Activated CD4-positive, alpha-beta memory T cell treated with anti-CD3 and anti-CD28 coated beads for 36 hours (primary cell): Measurements from ENCODE around the gene RBBP7. TPM values are rescaled to one million over a fixed set of nuclear protein-coding genes. Genes with fewer than 3 reads are reported as not detected.
"Not testable (repeated sequence)": the region's sequence is repeated elsewhere in the genome, so short reads cannot be mapped to it uniquely, and the experiment has no call there.

ENCODE experiments used
- CTCF ChIA-PET: fragments of 350-600 bp; sonication (Branson Sonifier 250); formaldehyde crosslinking; loops from one replicate; lab custom pipeline; 2021; ENCODE audit warnings: antibody characterized with exemption, inconsistent platforms; lab: Charles Lee
- POLR2A ChIA-PET: fragments of 350-600 bp; sonication (Branson Sonifier 250); formaldehyde crosslinking; loops from one replicate; lab custom pipeline; 2021; ENCODE audit warnings: antibody characterized with exemption; lab: Charles Lee
- DNase-seq: peaks from one replicate; pipeline ENCODE4 v3.0.0-alpha.2; 2020
- H3K27ac Mint-ChIP-seq: one replicate; pipeline ENCODE4 v1.8.0; 2021; ENCODE audit warnings: mixed read lengths
- H3K27me3 Mint-ChIP-seq: one replicate; pipeline ENCODE4 v1.8.0; 2021; ENCODE audit warnings: mixed read lengths
- H3K36me3 Mint-ChIP-seq: one replicate; pipeline ENCODE4 v1.8.0; 2021; ENCODE audit warnings: mixed read lengths
- H3K4me1 Mint-ChIP-seq: one replicate; pipeline ENCODE4 v1.8.0; 2021; ENCODE audit warnings: low read depth, mixed read lengths
- H3K4me3 Mint-ChIP-seq: one replicate; pipeline ENCODE4 v1.8.0; 2021; ENCODE audit warnings: mild to moderate bottlenecking, mixed read lengths
- H3K9me3 Mint-ChIP-seq: one replicate; pipeline ENCODE4 v1.8.0; 2021; ENCODE audit warnings: mixed read lengths
- intact Hi-C: fragments of 100-400 bp; cut with micrococcal nuclease; formaldehyde crosslinking; loops from one replicate; pipeline ENCODE4 v1.15.1; 2023
- total RNA-seq, 2 experiments: library from RNA; stranded (reverse); gene quantifications; one replicate each; pipeline ENCODE4 v1.2.3, GENCODE V29; 2021

RBBP7 gene
- total RNA-seq, 2 experiments from 2014 or later = 213 to 216 TPM

- Mint-ChIP-seq H3K36me3 (peaks cover 46% of the 10 kb centered on the region), H3K9me3 (no peaks in the 10 kb centered on the region), H3K4me3 (no peak overlapping the region), H3K27me3 (no peaks in the 10 kb centered on the region), H3K27ac (peak overlapping the region; percentile 62), H3K4me1 (peaks cover 65% of the 10 kb centered on the region)
- intact Hi-C loops = loop anchor here (1.0 to 2.0 kb wide), 2 partner anchors 13 to 34 kb away; no protein-coding TSS in a partner anchor
- CTCF ChIA-PET = interaction anchor here (0.7 to 2.1 kb wide), 3 partner anchors 26 to 27 kb away, joined by 3 to 4 read pairs (median 3); no protein-coding TSS in a partner anchor
- no peak for DNase-seq
- POLR2A ChIA-PET = interaction anchor here (1.2 kb wide), 1 partner anchor 17 kb away, joined by 3 read pairs; no protein-coding TSS in a partner anchor
These were observed 13.4 kb downstream of the RBBP7 start for GRCh38 chrX:16856744-16857143.

GRCh38 chrX:16856076-16856404 lies 14.1 kb downstream of the RBBP7 start:
- H3K9me3 Mint-ChIP-seq, H3K27me3 Mint-ChIP-seq, POLR2A ChIA-PET, H3K4me3 Mint-ChIP-seq: not testable (repeated sequence)
- H3K27ac Mint-ChIP-seq = peak overlapping the region; percentile 62
- peaks cover 44% of the 10 kb centered on the region for H3K36me3 Mint-ChIP-seq
- intact Hi-C loops = loop anchor here (1.0 to 2.0 kb wide), 2 partner anchors 13 to 33 kb away; no protein-coding TSS in a partner anchor
- CTCF ChIA-PET = interaction anchor here (0.7 to 1.1 kb wide), 2 partner anchors 25 to 27 kb away, joined by 3 read pairs; no protein-coding TSS in a partner anchor
- DNase-seq = peak; percentile 63
- peaks cover 70% of the 10 kb centered on the region for H3K4me1 Mint-ChIP-seq

- no peaks in the 10 kb centered on the region for H3K9me3 Mint-ChIP-seq
- DNase-seq = no peak
- H3K4me1 Mint-ChIP-seq = peaks cover 70% of the 10 kb centered on the region
- intact Hi-C loops = loop anchor here (1.0 to 2.0 kb wide), 2 partner anchors 14 to 33 kb away; no protein-coding TSS in a partner anchor
- no peaks in the 10 kb centered on the region for H3K27me3 Mint-ChIP-seq
- peaks cover 44% of the 10 kb centered on the region for H3K36me3 Mint-ChIP-seq
- no peak overlapping the region for H3K4me3 Mint-ChIP-seq
- CTCF ChIA-PET = interaction anchor here (0.7 to 1.1 kb wide), 2 partner anchors 25 to 28 kb away, joined by 3 read pairs; no protein-coding TSS in a partner anchor
- POLR2A ChIA-PET = no interaction called here
- peak overlapping the region; percentile 79 for H3K27ac Mint-ChIP-seq
These were observed 14.6 kb downstream of the RBBP7 start for GRCh38 chrX:16855363-16856075.

GRCh38 chrX:16853537-16853936 lies 16.6 kb downstream of the RBBP7 start:
- no peak for DNase-seq
- Mint-ChIP-seq H3K27ac (peak overlapping the region; percentile 56), H3K36me3 (peaks cover 45% of the 10 kb centered on the region), H3K9me3 (no peaks in the 10 kb centered on the region), H3K4me1 (peaks cover 55% of the 10 kb centered on the region), H3K27me3 (no peaks in the 10 kb centered on the region), H3K4me3 (no peak overlapping the region)
- intact Hi-C loops = loop anchor here (2.0 kb wide), 1 partner anchor 15 kb away; no protein-coding TSS in a partner anchor
- CTCF ChIA-PET = no interaction called here
- POLR2A ChIA-PET = no interaction called here

GRCh38 chrX:16852617-16853179 lies 17.5 kb downstream of the RBBP7 start:
- no peak overlapping the region for H3K4me3 Mint-ChIP-seq
- H3K4me1 Mint-ChIP-seq = peaks cover 55% of the 10 kb centered on the region
- peaks cover 47% of the 10 kb centered on the region for H3K36me3 Mint-ChIP-seq
- peak overlapping the region; percentile 60 for H3K27ac Mint-ChIP-seq
- intact Hi-C loops = loop anchor here (2.0 kb wide), 1 partner anchor 16 kb away; no protein-coding TSS in a partner anchor
- POLR2A ChIA-PET = no interaction called here
- CTCF ChIA-PET = interaction anchor here (0.7 to 1.1 kb wide), 2 partner anchors 27 to 32 kb away, joined by 3 to 4 read pairs; no protein-coding TSS in a partner anchor
- peak; percentile 12 for DNase-seq
- H3K27me3 Mint-ChIP-seq = no peaks in the 10 kb centered on the region
- H3K9me3 Mint-ChIP-seq = no peaks in the 10 kb centered on the region

GRCh38 chrX:16851827-16852226 lies 18.3 kb downstream of the RBBP7 start:
- ChIA-PET POLR2A (no interaction called here), CTCF (interaction anchor here (1.1 kb wide), 1 partner anchor 31 kb away, joined by 3 read pairs; no protein-coding TSS in a partner anchor)
- Mint-ChIP-seq H3K36me3 (peaks cover 39% of the 10 kb centered on the region), H3K27me3 (no peaks in the 10 kb centered on the region), H3K9me3 (no peaks in the 10 kb centered on the region), H3K4me3 (no peak overlapping the region), H3K4me1 (peaks cover 47% of the 10 kb centered on the region), H3K27ac (peak overlapping the region; percentile 51)
- no peak for DNase-seq
- intact Hi-C loops = loop anchor here (2.0 kb wide), 1 partner anchor 17 kb away; no protein-coding TSS in a partner anchor

GRCh38 chrX:16851421-16851820 lies 18.7 kb downstream of the RBBP7 start:
- ChIA-PET POLR2A (no interaction called here), CTCF (interaction anchor here (1.1 kb wide), 1 partner anchor 31 kb away, joined by 3 read pairs; no protein-coding TSS in a partner anchor)
- H3K36me3 Mint-ChIP-seq = peaks cover 37% of the 10 kb centered on the region
- no peak overlapping the region for H3K4me3 Mint-ChIP-seq
- no peaks in the 10 kb centered on the region for H3K9me3 Mint-ChIP-seq
- intact Hi-C loops = no loop called here
- H3K27ac Mint-ChIP-seq = peak overlapping the region; percentile 51
- H3K4me1 Mint-ChIP-seq = peaks cover 43% of the 10 kb centered on the region
- H3K27me3 Mint-ChIP-seq = no peaks in the 10 kb centered on the region
- DNase-seq = no peak

GRCh38 chrX:16848541-16848940 lies 21.6 kb downstream of the RBBP7 start:
- DNase-seq = no peak
- CTCF ChIA-PET = no interaction called here
- no peak overlapping the region for H3K27ac Mint-ChIP-seq
- H3K4me1 Mint-ChIP-seq = peaks cover 25% of the 10 kb centered on the region
- H3K27me3 Mint-ChIP-seq = no peaks in the 10 kb centered on the region
- H3K9me3 Mint-ChIP-seq = no peaks in the 10 kb centered on the region
- no peak overlapping the region for H3K4me3 Mint-ChIP-seq
- POLR2A ChIA-PET = no interaction called here
- peaks cover 35% of the 10 kb centered on the region for H3K36me3 Mint-ChIP-seq
- intact Hi-C loops = no loop called here

- no peaks in the 10 kb centered on the region for H3K27me3 Mint-ChIP-seq
- peak overlapping the region; percentile 60 for H3K27ac Mint-ChIP-seq
- no peaks in the 10 kb centered on the region for H3K9me3 Mint-ChIP-seq
- DNase-seq = no peak
- H3K4me1 Mint-ChIP-seq = peaks cover 12% of the 10 kb centered on the region
- CTCF ChIA-PET = no interaction called here
- intact Hi-C loops = no loop called here
- H3K36me3 Mint-ChIP-seq = peaks cover 25% of the 10 kb centered on the region
- no peak overlapping the region for H3K4me3 Mint-ChIP-seq
- POLR2A ChIA-PET = interaction anchor here (1.0 kb wide), 1 partner anchor 11 kb away, joined by 3 read pairs; no protein-coding TSS in a partner anchor
These were observed 24.5 kb downstream of the RBBP7 start for GRCh38 chrX:16845686-16846085.

GRCh38 chrX:16843208-16843909 lies 26.8 kb downstream of the RBBP7 start:
- CTCF ChIA-PET = interaction anchor here (1.1 kb wide), 1 partner anchor 49 kb away, joined by 3 read pairs; no protein-coding TSS in a partner anchor
- intact Hi-C loops = no loop called here
- peaks cover 24% of the 10 kb centered on the region for H3K36me3 Mint-ChIP-seq

GRCh38 chrX:16842684-16843083 lies 27.5 kb downstream of the RBBP7 start:
- DNase-seq = no peak
- ChIA-PET CTCF (no interaction called here), POLR2A (no interaction called here)
- Mint-ChIP-seq H3K27ac (no peak overlapping the region), H3K4me3 (no peak overlapping the region), H3K36me3 (peaks cover 22% of the 10 kb centered on the region), H3K27me3 (no peaks in the 10 kb centered on the region), H3K4me1 (peaks cover 19% of the 10 kb centered on the region), H3K9me3 (no peaks in the 10 kb centered on the region)
- intact Hi-C loops = no loop called here

More at GRCh38 chrX:16843208-16843909, 26.8 kb downstream of the RBBP7 start:
- DNase-seq = no peak
- H3K9me3 Mint-ChIP-seq = no peaks in the 10 kb centered on the region
- POLR2A ChIA-PET = no interaction called here
- peaks cover 19% of the 10 kb centered on the region for H3K4me1 Mint-ChIP-seq
- H3K27ac Mint-ChIP-seq = peak overlapping the region; percentile 58
- no peaks in the 10 kb centered on the region for H3K27me3 Mint-ChIP-seq
- H3K4me3 Mint-ChIP-seq = no peak overlapping the region
